CD1c-positive myeloid dendritic cell (primary cell): ENCODE measurements around the gene DHX8.

Experiments
- DNase-seq: peaks from one replicate; pipeline ENCODE4 v3.0.0-alpha.2; 2016; ENCODE audit errors: extremely low spot score

DHX8 gene

GRCh38 chr17:43574348-43574747, 90.6 kb downstream of the DHX8 start:
- no peak for DNase-seq

- DNase-seq: no peak
These were observed 91.2 kb downstream of the DHX8 start for GRCh38 chr17:43574896-43575525.
